ENCODE measurements around the gene SRSF5. TPM values are rescaled to one million over a fixed set of nuclear protein-coding genes. Genes with fewer than 3 reads are reported as not detected.
A peak's percentile ranks its signal among the peaks of the same experiment; 100 is the strongest.
"Not testable (repeated sequence)": the region's sequence is repeated elsewhere in the genome, so short reads cannot be mapped to it uniquely, and the experiment has no call there.

Gene SRSF5
- total RNA-seq (2014; rRNA removed), result 118 and 126 TPM in 2 replicates
- polyA plus RNA-seq (2012), result 109 TPM

GRCh38 chr14:69766984-69767368 is at the start of gene SRSF5:
Gene SRSF5, plus strand, starts transcription at chr14:69767142. Its CDS starts 1,015 bp downstream, at chr14:69768157.
- peak; percentile 97 for DNase-seq (ENCODE audit: low read depth)

GRCh38 chr14:69718614-69719013 is 48.3 kb upstream of the SRSF5 start:
- DNase-seq (ENCODE audit: low read depth), result not testable (repeated sequence)

- peak; percentile 65 for DNase-seq (ENCODE audit: low read depth)
Observed at GRCh38 chr14:69719501-69719951, 47.4 kb upstream of the SRSF5 start.

GRCh38 chr14:69720912-69721311 is 46.0 kb upstream of the SRSF5 start:
- DNase-seq (ENCODE audit: low read depth), result no peak

- peak; percentile 44 for DNase-seq (ENCODE audit: low read depth)
Observed at GRCh38 chr14:69726761-69727511, 40.0 kb upstream of the SRSF5 start.

- no peak for DNase-seq (ENCODE audit: low read depth)
Observed at GRCh38 chr14:69727860-69728259, 39.1 kb upstream of the SRSF5 start.

- not testable (repeated sequence) for DNase-seq (ENCODE audit: low read depth)
Observed at GRCh38 chr14:69731919-69732598, 34.9 kb upstream of the SRSF5 start.

GRCh38 chr14:69736405-69736804 is 30.5 kb upstream of the SRSF5 start:
- not testable (repeated sequence) for DNase-seq (ENCODE audit: low read depth)

GRCh38 chr14:69741055-69741454 is 25.9 kb upstream of the SRSF5 start:
- no peak for DNase-seq (ENCODE audit: low read depth)

GRCh38 chr14:69749956-69750355 is 17.0 kb upstream of the SRSF5 start:
- DNase-seq (ENCODE audit: low read depth), result no peak

- no peak for DNase-seq (ENCODE audit: low read depth)
Observed at GRCh38 chr14:69750495-69750894, 16.4 kb upstream of the SRSF5 start.

- no peak for DNase-seq (ENCODE audit: low read depth)
Observed at GRCh38 chr14:69752773-69753172, 14.2 kb upstream of the SRSF5 start.

GRCh38 chr14:69753860-69754259 is 13.1 kb upstream of the SRSF5 start:
- no peak for DNase-seq (ENCODE audit: low read depth)

GRCh38 chr14:69754487-69754886 is 12.5 kb upstream of the SRSF5 start:
- no peak for DNase-seq (ENCODE audit: low read depth)

GRCh38 chr14:69755296-69755695 is 11.6 kb upstream of the SRSF5 start:
- no peak for DNase-seq (ENCODE audit: low read depth)

GRCh38 chr14:69755784-69756183 is 11.2 kb upstream of the SRSF5 start:
- no peak for DNase-seq (ENCODE audit: low read depth)

GRCh38 chr14:69756298-69756697 is 10.6 kb upstream of the SRSF5 start:
- no peak for DNase-seq (ENCODE audit: low read depth)

GRCh38 chr14:69760810-69761209 is 6.1 kb upstream of the SRSF5 start:
- no peak for DNase-seq (ENCODE audit: low read depth)

- no peak for DNase-seq (ENCODE audit: low read depth)
Observed at GRCh38 chr14:69763761-69764510, 3.0 kb upstream of the SRSF5 start.

- peak; percentile 87 for DNase-seq (ENCODE audit: low read depth)
Observed at GRCh38 chr14:69767369-69767999, 542 bp downstream of the SRSF5 start.

- peak; percentile 5 for DNase-seq (ENCODE audit: low read depth)
Observed at GRCh38 chr14:69768873-69769272, 1.9 kb downstream of the SRSF5 start.

- DNase-seq (ENCODE audit: low read depth), result no peak
Observed at GRCh38 chr14:69769623-69770022, 2.7 kb downstream of the SRSF5 start.
